ENCODE measurements around the gene HNRNPA1.
"Not testable (repeated sequence)": the region's sequence is repeated elsewhere in the genome, so short reads cannot be mapped to it uniquely, and the experiment has no call there.

Gene HNRNPA1

GRCh38 chr12:54311051-54311450 lies 30.5 kb downstream of the HNRNPA1 start:
- Histone ChIP-seq H3K9me3 (no peaks in the 10 kb centered on the region), H3K36me3 (no peaks in the 10 kb centered on the region), H3K27me3 (no peaks in the 10 kb centered on the region), H3K4me1 (peaks cover 7% of the 10 kb centered on the region), H3K4me3 (ENCODE audit: low read depth, low read length) (no peak overlapping the region)
- DNase-seq: no peak
- no peak for TF ChIP-seq CTCF (IDR thresholded peaks at IDR 0.05; ENCODE audit: low read depth, low read length)

GRCh38 chr12:54312309-54312708 lies 31.8 kb downstream of the HNRNPA1 start:
- not testable (repeated sequence) for H3K4me1 ChIP-seq; H3K36me3 ChIP-seq; H3K27me3 ChIP-seq; H3K9me3 ChIP-seq; DNase-seq; H3K4me3 ChIP-seq (ENCODE audit: low read depth, low read length)

- no peak for DNase-seq
- TF ChIP-seq CTCF (IDR thresholded peaks at IDR 0.05; ENCODE audit: low read depth, low read length): no peak
- Histone ChIP-seq H3K9me3 (no peaks in the 10 kb centered on the region; the same call in 1 of the 2 replicates), H3K4me3 (ENCODE audit: low read depth, low read length) (no peak overlapping the region), H3K27me3 (no peaks in the 10 kb centered on the region), H3K4me1 (no peaks in the 10 kb centered on the region; the same call in 1 of the 2 replicates), H3K36me3 (no peaks in the 10 kb centered on the region)
Measured at GRCh38 chr12:54321363-54321762, 40.8 kb downstream of the HNRNPA1 start.

- Histone ChIP-seq H3K36me3 (no peaks in the 10 kb centered on the region), H3K4me1 (no peaks in the 10 kb centered on the region; the same call in 1 of the 2 replicates), H3K27me3 (no peaks in the 10 kb centered on the region), H3K9me3 (no peaks in the 10 kb centered on the region), H3K4me3 (ENCODE audit: low read depth, low read length) (peak within 1 kb of the TSS; percentile 92)
- peak; percentile 88 for TF ChIP-seq CTCF (IDR thresholded peaks at IDR 0.05; ENCODE audit: low read depth, low read length)
- DNase-seq: peak; percentile 96
Measured at GRCh38 chr12:54324617-54325441, 44.3 kb downstream of the HNRNPA1 start, which contains the start of gene COPZ1. COPZ1 (plus strand) TSS chr12:54325131; CDS start chr12:54325164, 33 bp downstream.

GRCh38 chr12:54325442-54326109 lies 45.0 kb downstream of the HNRNPA1 start:
- H3K4me3 ChIP-seq (ENCODE audit: low read depth, low read length): peak overlapping the region; percentile 92
- H3K4me1 ChIP-seq, DNase-seq, H3K36me3 ChIP-seq, H3K27me3 ChIP-seq, H3K9me3 ChIP-seq: not testable (repeated sequence)

GRCh38 chr12:54328595-54329337 lies 48.2 kb downstream of the HNRNPA1 start:
- no peaks in the 10 kb centered on the region for H3K27me3 ChIP-seq

More at GRCh38 chr12:54328595-54329337, 48.2 kb downstream of the HNRNPA1 start:
- no peak for DNase-seq
- H3K4me1 ChIP-seq: no peaks in the 10 kb centered on the region; the same call in 1 of the 2 replicates
- no peak overlapping the region for H3K4me3 ChIP-seq (ENCODE audit: low read depth, low read length)
- no peaks in the 10 kb centered on the region for H3K9me3 ChIP-seq
- TF ChIP-seq CTCF (IDR thresholded peaks at IDR 0.05; ENCODE audit: low read depth, low read length): no peak
- no peaks in the 10 kb centered on the region for H3K36me3 ChIP-seq

Measured in BE2C (cell line).